ENCODE results near the gene CBARP.
A peak's percentile ranks its signal among the peaks of the same experiment; 100 is the strongest.

- TF ChIP-seq MAX (IDR thresholded peaks at IDR 0.05; ENCODE audit: low read depth) (peak; percentile 8; the same call in 1 of the 2 replicates), CTCF (IDR thresholded peaks at IDR 0.05) (no peak), JUND (IDR thresholded peaks at IDR 0.05) (peak; percentile 52), PBX3 (IDR thresholded peaks at IDR 0.05) (no peak), USF1 (IDR thresholded peaks at IDR 0.05; ENCODE audit: borderline replicate concordance, low read depth) (no peak), MEF2A (IDR thresholded peaks at IDR 0.05; ENCODE audit: borderline replicate concordance, low read depth) (no peak), RFX5 (IDR thresholded peaks at IDR 0.05; ENCODE audit: low read length) (no peak), RXRA (IDR thresholded peaks at IDR 0.05; ENCODE audit: borderline replicate concordance, low read depth) (peak; percentile 24; the same call in 1 of the 2 replicates), USF2 (IDR thresholded peaks at IDR 0.05; ENCODE audit: borderline replicate concordance, low read depth, low read length) (no peak), ELF1 (IDR thresholded peaks at IDR 0.05) (no peak)
Measured at GRCh38 chr19:1252221-1252820, 14.5 kb upstream of the CBARP start.

All from SK-N-SH (cell line).